MG63 (cell line): ENCODE measurements around the gene SMAGP. TPM values are rescaled to one million over a fixed set of nuclear protein-coding genes. Genes with fewer than 3 reads are reported as not detected.

Source experiments
- total RNA-seq: library from RNA; depleted of rRNA; stranded (reverse); fragments of >200 nt; shearing (Covaris generic); gene quantifications from 2 replicates; pipeline ENCODE4 v1.2.3, GENCODE V29; 2014; ENCODE audit warnings: low replicate concordance; rRNA removed

SMAGP gene
- total RNA-seq, 1 experiment from 2014 or later = 2.1 TPM

Other genes starting within 250 kb of the SMAGP start
- gene SLC11A2, start 244.0 kb downstream of the SMAGP start, total RNA-seq = 12.0 and 74.1 TPM in 2 replicates
- gene LETMD1, start 222.1 kb downstream of the SMAGP start, total RNA-seq = 27.5 and 28.8 TPM in 2 replicates
- 4.6 and 7.8 TPM in 2 replicates for gene CSRNP2, start 186.8 kb downstream of the SMAGP start, total RNA-seq
- 13.0 and 14.7 TPM in 2 replicates for gene TFCP2, start 97.3 kb downstream of the SMAGP start, total RNA-seq
- gene POU6F1, start 52.4 kb downstream of the SMAGP start, total RNA-seq = 0.74 and 2.7 TPM in 2 replicates
- 102 and 192 TPM in 2 replicates for gene DAZAP2, start 31.6 kb downstream of the SMAGP start, total RNA-seq
- gene BIN2, start 53.8 kb upstream of the SMAGP start, total RNA-seq = not detected in 2 replicates
- not detected in 2 replicates for gene CELA1, start 76.3 kb upstream of the SMAGP start, total RNA-seq
- gene GALNT6, start 121.0 kb upstream of the SMAGP start, total RNA-seq = not detected in 2 replicates
- 0.89 and 0.96 TPM in 2 replicates for gene SLC4A8, start 154.4 kb upstream of the SMAGP start, total RNA-seq